HG03060 (cell line): ENCODE results near the gene PIP4K2B.

ENCODE experiments used
- ATAC-seq: cut with Tn5 transposase; IDR thresholded peaks from one replicate; pipeline ENCODE4 v1.9.1; 2021; ENCODE audit warnings: low read depth, moderate number of reproducible peaks; ENCODE audit not compliant: unreplicated experiment

PIP4K2B gene

GRCh38 chr17:38779965-38780752 is 19.2 kb downstream of the PIP4K2B start:
- ATAC-seq = no peak

- ATAC-seq = no peak
These were observed 21.6 kb downstream of the PIP4K2B start for GRCh38 chr17:38777641-38778250.

DNA sequence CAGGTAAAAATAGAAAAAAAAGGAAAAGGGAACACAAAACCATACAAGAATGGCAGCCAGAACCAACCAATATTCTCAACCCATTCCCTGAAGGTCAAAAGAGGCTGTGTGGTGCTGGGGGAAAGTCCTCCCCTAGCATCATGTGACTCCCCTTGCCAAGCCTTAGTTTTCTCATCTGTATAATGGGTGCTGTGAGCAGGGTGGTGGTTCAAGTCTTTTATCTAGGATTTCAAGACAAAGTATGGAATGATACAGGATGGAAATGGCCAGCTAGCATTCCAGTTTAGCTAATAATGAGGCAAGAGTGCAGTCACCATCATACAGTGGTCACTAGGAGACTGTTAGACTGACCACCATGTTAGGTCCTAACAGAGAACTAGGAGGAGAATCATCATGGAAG is 26.1 kb downstream of the PIP4K2B start:
- ATAC-seq = no peak

- ATAC-seq = no peak
These were observed 30.9 kb downstream of the PIP4K2B start for GRCh38 chr17:38768417-38768816.

DNA sequence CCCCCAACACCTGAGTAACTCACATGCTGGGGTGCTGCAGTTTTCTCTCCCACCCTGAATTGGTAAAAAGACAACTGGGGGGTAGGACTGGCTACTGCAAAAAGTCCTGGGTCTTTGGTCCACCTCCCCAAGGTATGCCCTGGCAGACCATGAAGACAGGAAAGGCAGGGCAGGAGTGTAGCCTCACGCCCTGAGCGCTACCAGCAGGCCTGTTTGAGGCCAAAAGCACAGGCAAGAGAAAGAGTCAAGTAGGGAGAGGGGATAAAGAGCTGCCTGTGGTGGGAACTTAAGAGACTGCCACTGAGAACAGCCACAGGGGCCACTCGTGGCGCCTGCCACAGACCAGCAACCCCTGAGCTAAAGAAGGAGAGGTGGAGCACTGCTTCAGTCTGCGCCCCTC is 33.0 kb downstream of the PIP4K2B start:
- ATAC-seq = no peak

DNA sequence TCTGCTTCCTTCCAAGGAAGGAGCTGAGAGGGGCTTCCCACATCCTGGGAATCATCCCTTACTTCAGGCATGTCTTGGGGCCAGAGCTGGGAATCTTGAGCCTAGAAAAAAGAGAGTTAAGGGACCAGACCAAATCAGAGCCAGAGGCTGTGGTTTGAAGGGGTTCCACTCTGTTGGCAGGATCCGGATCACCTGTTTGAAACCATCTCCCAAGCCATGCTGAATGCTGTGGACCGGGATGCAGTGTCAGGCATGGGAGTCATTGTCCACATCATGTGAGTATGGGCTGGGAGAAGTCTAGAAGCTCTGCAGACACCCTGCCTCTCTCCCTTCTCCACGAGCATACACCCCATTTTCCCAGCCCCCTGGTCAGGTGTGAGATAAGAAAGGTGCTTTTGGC is 37.1 kb downstream of the PIP4K2B start:
- no peak for ATAC-seq

DNA sequence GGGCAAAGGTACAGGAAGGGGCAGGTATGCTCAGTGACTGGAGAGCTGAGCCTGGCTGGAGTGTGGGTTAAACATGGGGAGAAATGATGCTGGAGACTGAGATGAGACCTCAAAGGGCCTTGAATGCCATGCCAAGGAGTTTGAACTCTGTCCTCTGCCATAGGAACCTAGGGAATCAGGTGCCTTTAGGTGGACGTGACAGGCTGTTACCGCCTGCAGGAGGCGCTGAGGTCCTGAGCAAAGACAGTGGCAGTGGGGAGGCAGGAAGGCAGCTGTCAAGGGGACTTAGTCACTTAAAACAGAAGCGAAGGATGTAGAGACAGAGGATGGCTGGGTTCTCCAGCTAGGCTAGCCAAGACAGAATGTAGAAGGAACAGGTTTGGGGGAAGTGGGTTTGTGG is 37.7 kb downstream of the PIP4K2B start:
- ATAC-seq = no peak

DNA sequence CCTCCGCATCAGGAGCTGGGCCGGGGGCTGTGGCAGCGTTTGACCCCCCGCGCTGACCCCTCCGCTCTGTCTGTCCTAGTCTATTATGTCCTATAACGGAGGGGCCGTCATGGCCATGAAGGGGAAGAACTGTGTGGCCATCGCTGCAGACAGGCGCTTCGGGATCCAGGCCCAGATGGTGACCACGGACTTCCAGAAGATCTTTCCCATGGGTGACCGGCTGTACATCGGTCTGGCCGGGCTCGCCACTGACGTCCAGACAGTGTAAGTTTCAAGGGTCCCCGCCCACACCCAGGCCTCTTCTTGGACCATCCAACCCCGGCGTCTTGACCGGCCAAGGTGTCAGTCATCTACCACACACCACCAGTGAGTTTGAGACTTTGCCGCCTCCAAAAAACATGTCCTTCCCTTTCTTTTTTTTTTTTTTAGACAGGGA is 46.3 kb downstream of the PIP4K2B start:
- no peak for ATAC-seq

GRCh38 chr17:38752308-38753070 is 46.9 kb downstream of the PIP4K2B start, which contains the start of gene PSMB3:
PSMB3 (plus strand) TSS chr17:38752741; CDS start chr17:38752827, 86 bp downstream.
- ATAC-seq = peak; percentile 74

DNA sequence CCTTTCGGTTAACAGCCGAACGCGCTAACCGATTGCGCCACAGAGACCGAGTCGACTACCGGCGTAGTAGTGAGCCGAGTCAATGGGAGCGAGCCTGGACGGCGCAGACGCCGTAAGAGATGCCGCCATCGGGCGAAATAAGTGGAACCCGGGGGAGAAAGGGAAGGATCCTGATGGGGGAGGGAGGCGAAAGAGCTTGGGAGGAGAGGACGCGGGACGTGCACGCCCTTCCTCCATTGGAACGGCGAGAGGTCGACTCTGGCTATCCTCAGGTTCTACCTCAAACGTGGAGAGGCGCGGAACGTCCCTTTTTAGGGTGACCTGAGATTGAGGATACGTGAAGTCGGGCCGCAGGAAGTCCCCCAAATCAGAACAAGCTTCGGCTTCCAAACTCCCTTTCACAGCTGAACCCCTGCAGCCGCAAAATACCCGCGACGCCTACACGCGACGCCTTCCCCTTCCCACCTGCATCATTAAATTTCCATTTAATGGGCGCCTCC is 47.5 kb downstream of the PIP4K2B start:
- no peak for ATAC-seq

GRCh38 chr17:38751144-38751807 is 48.1 kb downstream of the PIP4K2B start:
- no peak for ATAC-seq

GRCh38 chr17:38750312-38751121 is 48.8 kb downstream of the PIP4K2B start:
- no peak for ATAC-seq

- no peak for ATAC-seq
These were observed 49.4 kb downstream of the PIP4K2B start for GRCh38 chr17:38750044-38750311.

DNA sequence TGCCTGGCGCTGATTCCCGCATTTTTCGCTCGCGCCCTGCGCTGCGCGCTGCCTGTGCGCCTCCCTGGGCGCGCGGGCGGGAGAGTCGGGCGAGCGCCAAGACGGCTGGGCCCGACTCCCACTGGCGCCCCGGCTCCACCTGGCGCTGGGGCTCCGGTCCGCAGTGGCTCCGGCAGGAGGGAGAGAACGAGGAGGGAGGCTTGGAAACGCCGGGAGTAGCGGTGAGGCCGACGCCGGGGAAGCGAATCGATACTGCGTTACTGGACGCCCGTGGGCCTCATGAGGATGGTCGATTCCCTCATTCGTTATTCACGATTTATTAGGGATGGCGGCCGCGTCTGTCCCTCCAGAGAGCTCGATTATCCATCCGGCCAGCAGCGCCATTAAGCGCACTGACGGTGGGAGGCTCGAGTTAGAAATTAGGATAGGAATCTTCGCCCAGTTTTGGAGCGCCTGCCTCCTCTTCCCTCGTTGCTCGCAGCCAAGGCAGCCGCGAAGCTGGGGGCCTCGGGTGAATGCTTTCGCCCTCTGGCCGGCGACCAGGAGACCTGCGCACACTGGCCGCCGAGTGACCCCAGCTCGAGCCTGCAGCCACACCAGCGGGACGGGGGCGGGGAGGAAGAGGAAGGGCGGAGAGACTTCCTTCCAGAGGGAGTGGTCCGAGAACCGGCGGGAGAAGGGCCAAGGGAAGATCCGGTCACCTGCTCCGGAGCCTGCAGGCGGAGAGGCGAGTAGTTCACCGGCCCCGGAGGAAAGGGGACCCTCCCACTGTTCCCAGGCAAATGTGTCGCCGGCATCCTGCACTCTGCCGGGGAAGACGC is 49.9 kb downstream of the PIP4K2B start:
- ATAC-seq = no peak

- ATAC-seq = no peak
These were observed 50.5 kb downstream of the PIP4K2B start for GRCh38 chr17:38748892-38749222.

DNA sequence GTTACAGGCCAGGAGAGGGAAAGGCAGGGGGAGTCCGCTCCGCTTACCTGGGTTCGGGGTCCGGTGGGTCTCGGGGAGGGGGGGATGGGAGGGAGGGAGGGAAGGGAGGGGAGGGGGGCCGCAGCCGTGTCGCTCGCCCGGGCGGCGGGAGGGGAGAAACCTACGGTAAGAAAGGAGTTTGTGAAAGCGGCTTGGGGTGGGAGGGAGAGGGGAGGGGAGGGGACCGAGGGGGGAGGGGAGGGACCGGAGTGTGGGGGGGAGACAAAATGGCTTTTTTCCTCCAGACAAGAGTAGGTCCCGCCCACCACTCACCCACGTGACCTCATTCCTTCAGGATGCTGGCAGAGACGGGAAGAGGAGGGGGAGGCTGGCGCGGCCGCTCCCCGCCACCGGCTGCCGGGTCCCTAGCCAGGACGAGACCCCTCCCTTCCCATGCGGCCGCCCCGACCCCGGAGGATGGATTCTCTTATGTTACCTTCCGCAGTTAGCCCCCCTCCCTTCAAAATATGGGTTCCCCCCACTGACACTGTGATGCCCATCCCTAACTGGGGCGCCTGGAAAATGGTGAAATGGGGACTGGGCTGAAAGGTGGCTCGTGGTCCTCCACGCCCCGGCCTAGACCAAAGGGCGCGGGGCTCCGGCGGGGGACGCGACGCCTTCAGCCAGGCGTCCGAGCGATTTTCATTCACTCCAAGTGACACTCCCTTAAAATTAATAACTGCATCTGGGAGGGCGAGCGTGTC is 51.0 kb downstream of the PIP4K2B start, which contains the start of gene PCGF2:
Gene PCGF2 (minus strand): TSS at position 188 of the 743 bp plus-strand sequence. CDS start 7,934 bp downstream, outside the sequence.
- no peak for ATAC-seq

- ATAC-seq = no peak
These were observed 51.8 kb downstream of the PIP4K2B start for GRCh38 chr17:38747463-38748148.
